ENCODE measurements around the gene NFIA. TPM values are rescaled to one million over a fixed set of nuclear protein-coding genes. Genes with fewer than 3 reads are reported as not detected.
A peak's percentile ranks its signal among the peaks of the same experiment; 100 is the strongest.

The NFIA gene
- total and polyA plus RNA-seq, 2 of the 13 experiments (the other 11 are each of a cell fraction or from before 2014, with no cell fraction given) = 14.7 to 28.5 TPM

DNA sequence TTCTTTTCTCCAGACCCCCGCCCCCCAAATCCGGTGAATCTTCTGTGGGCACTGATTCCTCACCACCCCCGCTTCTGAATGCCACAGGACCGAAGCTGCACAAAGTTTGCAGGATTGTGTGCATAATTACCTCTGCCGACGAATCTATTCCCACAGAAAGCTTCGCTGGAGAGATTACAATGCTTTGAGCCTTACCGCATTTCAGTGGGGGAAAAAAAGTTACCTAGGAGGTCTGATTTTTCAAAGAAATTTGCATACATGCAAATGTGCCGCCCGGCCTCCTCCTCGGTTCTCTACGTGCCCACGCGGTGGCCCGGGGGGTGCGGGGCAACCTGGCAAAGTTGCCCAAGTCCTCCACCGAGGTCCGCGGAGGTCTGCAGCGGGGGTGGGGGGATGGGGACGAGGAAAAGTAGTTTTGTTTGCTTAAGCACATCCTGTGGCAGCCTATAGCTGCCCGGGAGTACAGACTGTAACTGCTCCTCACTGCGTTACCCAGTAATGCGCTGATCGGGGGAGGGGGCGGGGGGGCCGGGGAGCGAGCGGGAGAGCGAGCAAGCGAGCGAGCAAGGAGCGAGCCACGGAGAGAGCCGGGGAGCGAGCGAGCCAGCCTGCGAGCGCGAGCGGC is 563 bp upstream of the NFIA start (continued):
- TF ChIP-seq, protein P1, sequence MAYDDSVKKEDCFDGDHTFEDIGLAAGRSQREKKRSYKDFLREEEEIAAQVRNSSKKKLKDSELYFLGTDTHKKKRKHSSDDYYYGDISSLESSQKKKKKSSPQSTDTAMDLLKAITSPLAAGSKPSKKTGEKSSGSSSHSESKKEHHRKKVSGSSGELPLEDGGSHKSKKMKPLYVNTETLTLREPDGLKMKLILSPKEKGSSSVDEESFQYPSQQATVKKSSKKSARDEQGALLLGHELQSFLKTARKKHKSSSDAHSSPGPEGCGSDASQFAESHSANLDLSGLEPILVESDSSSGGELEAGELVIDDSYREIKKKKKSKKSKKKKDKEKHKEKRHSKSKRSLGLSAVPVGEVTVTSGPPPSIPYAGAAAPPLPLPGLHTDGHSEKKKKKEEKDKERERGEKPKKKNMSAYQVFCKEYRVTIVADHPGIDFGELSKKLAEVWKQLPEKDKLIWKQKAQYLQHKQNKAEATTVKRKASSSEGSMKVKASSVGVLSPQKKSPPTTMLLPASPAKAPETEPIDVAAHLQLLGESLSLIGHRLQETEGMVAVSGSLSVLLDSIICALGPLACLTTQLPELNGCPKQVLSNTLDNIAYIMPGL (CRISPR knock-in tag; IDR thresholded peaks at IDR 0.05; ENCODE audit: borderline replicate concordance in 1 of 2, low read depth in 1 of 2) = 0 out of 4 replicates have a peak, but pooled peaks of 1 of the 2 experiments have one; percentile 18
- TF ChIP-seq FOXM1 (CRISPR knock-in tag; IDR thresholded peaks at IDR 0.05) = no peak
- TF ChIP-seq ZEB1 (IDR thresholded peaks at IDR 0.05; ENCODE audit: insufficient replicate concordance, low read depth) = no peak
- no peak for TF ChIP-seq ZIK1 (CRISPR knock-in tag; IDR thresholded peaks at IDR 0.05; ENCODE audit: borderline replicate concordance, low read depth)
- TF ChIP-seq FOXA3 (CRISPR knock-in tag; IDR thresholded peaks at IDR 0.05) = no peak
- TF ChIP-seq, protein P2, sequence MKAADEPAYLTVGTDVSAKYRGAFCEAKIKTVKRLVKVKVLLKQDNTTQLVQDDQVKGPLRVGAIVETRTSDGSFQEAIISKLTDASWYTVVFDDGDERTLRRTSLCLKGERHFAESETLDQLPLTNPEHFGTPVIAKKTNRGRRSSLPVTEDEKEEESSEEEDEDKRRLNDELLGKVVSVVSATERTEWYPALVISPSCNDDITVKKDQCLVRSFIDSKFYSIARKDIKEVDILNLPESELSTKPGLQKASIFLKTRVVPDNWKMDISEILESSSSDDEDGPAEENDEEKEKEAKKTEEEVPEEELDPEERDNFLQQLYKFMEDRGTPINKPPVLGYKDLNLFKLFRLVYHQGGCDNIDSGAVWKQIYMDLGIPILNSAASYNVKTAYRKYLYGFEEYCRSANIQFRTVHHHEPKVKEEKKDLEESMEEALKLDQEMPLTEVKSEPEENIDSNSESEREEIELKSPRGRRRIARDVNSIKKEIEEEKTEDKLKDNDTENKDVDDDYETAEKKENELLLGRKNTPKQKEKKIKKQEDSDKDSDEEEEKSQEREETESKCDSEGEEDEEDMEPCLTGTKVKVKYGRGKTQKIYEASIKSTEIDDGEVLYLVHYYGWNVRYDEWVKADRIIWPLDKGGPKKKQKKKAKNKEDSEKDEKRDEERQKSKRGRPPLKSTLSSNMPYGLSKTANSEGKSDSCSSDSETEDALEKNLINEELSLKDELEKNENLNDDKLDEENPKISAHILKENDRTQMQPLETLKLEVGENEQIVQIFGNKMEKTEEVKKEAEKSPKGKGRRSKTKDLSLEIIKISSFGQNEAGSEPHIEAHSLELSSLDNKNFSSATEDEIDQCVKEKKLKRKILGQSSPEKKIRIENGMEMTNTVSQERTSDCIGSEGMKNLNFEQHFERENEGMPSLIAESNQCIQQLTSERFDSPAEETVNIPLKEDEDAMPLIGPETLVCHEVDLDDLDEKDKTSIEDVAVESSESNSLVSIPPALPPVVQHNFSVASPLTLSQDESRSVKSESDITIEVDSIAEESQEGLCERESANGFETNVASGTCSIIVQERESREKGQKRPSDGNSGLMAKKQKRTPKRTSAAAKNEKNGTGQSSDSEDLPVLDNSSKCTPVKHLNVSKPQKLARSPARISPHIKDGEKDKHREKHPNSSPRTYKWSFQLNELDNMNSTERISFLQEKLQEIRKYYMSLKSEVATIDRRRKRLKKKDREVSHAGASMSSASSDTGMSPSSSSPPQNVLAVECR (CRISPR knock-in tag; IDR thresholded peaks at IDR 0.05; ENCODE audit: borderline replicate concordance) = peak; percentile 52; the same call in 1 of the 2 replicates
- TF ChIP-seq, protein P3, sequence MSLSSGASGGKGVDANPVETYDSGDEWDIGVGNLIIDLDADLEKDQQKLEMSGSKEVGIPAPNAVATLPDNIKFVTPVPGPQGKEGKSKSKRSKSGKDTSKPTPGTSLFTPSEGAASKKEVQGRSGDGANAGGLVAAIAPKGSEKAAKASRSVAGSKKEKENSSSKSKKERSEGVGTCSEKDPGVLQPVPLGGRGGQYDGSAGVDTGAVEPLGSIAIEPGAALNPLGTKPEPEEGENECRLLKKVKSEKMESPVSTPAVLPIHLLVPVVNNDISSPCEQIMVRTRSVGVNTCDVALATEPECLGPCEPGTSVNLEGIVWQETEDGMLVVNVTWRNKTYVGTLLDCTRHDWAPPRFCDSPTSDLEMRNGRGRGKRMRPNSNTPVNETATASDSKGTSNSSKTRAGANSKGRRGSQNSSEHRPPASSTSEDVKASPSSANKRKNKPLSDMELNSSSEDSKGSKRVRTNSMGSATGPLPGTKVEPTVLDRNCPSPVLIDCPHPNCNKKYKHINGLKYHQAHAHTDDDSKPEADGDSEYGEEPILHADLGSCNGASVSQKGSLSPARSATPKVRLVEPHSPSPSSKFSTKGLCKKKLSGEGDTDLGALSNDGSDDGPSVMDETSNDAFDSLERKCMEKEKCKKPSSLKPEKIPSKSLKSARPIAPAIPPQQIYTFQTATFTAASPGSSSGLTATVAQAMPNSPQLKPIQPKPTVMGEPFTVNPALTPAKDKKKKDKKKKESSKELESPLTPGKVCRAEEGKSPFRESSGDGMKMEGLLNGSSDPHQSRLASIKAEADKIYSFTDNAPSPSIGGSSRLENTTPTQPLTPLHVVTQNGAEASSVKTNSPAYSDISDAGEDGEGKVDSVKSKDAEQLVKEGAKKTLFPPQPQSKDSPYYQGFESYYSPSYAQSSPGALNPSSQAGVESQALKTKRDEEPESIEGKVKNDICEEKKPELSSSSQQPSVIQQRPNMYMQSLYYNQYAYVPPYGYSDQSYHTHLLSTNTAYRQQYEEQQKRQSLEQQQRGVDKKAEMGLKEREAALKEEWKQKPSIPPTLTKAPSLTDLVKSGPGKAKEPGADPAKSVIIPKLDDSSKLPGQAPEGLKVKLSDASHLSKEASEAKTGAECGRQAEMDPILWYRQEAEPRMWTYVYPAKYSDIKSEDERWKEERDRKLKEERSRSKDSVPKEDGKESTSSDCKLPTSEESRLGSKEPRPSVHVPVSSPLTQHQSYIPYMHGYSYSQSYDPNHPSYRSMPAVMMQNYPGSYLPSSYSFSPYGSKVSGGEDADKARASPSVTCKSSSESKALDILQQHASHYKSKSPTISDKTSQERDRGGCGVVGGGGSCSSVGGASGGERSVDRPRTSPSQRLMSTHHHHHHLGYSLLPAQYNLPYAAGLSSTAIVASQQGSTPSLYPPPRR (CRISPR knock-in tag; IDR thresholded peaks at IDR 0.05; ENCODE audit: borderline replicate concordance) = peak; percentile 37; the same call in 1 of the 2 replicates
- no peak for TF ChIP-seq HNF4G (IDR thresholded peaks at IDR 0.05; ENCODE audit: borderline replicate concordance, low read depth, low read length)
- TF ChIP-seq HNF4G (CRISPR knock-in tag; IDR thresholded peaks at IDR 0.05; ENCODE audit: borderline replicate concordance, low read depth) = 0 out of 2 replicates have a peak, but pooled peaks have one; percentile 31
- TF ChIP-seq, protein P4, sequence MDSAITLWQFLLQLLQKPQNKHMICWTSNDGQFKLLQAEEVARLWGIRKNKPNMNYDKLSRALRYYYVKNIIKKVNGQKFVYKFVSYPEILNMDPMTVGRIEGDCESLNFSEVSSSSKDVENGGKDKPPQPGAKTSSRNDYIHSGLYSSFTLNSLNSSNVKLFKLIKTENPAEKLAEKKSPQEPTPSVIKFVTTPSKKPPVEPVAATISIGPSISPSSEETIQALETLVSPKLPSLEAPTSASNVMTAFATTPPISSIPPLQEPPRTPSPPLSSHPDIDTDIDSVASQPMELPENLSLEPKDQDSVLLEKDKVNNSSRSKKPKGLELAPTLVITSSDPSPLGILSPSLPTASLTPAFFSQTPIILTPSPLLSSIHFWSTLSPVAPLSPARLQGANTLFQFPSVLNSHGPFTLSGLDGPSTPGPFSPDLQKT (CRISPR knock-in tag; IDR thresholded peaks at IDR 0.05; ENCODE audit: borderline replicate concordance) = no peak
- no peak for TF ChIP-seq ZNF749 (CRISPR knock-in tag; IDR thresholded peaks at IDR 0.05; ENCODE audit: borderline replicate concordance)
- no peak for TF ChIP-seq IRF2 (CRISPR knock-in tag; IDR thresholded peaks at IDR 0.05)
- TF ChIP-seq ZSCAN9 (CRISPR knock-in tag; IDR thresholded peaks at IDR 0.05; ENCODE audit: borderline replicate concordance) = no peak
- peak; percentile 1; the same call in 1 of the 2 replicates for TF ChIP-seq HOXA3 (CRISPR knock-in tag; IDR thresholded peaks at IDR 0.05)
- TF ChIP-seq TARDBP (CRISPR knock-in tag; IDR thresholded peaks at IDR 0.05) = 0 out of 2 replicates have a peak, but pooled peaks have one; percentile 13
- 0 out of 2 replicates have a peak, but pooled peaks have one; percentile 8 for TF ChIP-seq MIXL1 (CRISPR knock-in tag; IDR thresholded peaks at IDR 0.05)
- TF ChIP-seq ZNF256 (CRISPR knock-in tag; conservative IDR thresholded peaks at IDR 0.05) = no peak
